Measurements from ENCODE around the gene CENPU. TPM values are rescaled to one million over a fixed set of nuclear protein-coding genes. Genes with fewer than 3 reads are reported as not detected.

The CENPU gene
- polyA plus RNA-seq, 1 donor from 2014 or later, result 13.0 TPM

DNA sequence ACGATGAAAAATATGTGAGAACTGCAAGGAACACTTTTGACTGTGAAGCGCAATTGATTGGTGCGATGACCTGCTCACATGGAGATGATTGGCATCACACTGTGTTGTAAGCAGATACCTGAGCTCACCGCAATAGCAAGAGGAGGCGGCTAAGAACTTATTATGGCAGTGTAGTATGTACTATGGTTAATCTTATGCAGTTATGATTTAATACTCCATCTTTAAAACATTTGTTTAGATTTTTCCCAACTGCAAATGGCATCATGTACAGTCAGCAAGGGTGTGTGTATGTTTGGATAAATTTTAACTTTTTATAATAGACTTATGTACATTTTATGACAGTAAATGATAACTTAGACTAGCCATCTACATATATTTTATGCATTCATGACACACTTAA lies 58.9 kb downstream of the CENPU start:
- no peak overlapping the region for H3K27ac ChIP-seq (ENCODE audit: low read length)
- no peak for TF ChIP-seq RAD21 (conservative IDR thresholded peaks at IDR 0.05)
- TF ChIP-seq EP300 (conservative IDR thresholded peaks at IDR 0.05; ENCODE audit: poor library complexity, severe bottlenecking), result no peak
- no peak for TF ChIP-seq TAF1 (IDR thresholded peaks at IDR 0.05; ENCODE audit: low read depth)
- TF ChIP-seq SMC3 (conservative IDR thresholded peaks at IDR 0.05; ENCODE audit: poor library complexity), result no peak
- TF ChIP-seq, protein P1, sequence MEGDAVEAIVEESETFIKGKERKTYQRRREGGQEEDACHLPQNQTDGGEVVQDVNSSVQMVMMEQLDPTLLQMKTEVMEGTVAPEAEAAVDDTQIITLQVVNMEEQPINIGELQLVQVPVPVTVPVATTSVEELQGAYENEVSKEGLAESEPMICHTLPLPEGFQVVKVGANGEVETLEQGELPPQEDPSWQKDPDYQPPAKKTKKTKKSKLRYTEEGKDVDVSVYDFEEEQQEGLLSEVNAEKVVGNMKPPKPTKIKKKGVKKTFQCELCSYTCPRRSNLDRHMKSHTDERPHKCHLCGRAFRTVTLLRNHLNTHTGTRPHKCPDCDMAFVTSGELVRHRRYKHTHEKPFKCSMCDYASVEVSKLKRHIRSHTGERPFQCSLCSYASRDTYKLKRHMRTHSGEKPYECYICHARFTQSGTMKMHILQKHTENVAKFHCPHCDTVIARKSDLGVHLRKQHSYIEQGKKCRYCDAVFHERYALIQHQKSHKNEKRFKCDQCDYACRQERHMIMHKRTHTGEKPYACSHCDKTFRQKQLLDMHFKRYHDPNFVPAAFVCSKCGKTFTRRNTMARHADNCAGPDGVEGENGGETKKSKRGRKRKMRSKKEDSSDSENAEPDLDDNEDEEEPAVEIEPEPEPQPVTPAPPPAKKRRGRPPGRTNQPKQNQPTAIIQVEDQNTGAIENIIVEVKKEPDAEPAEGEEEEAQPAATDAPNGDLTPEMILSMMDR (IDR thresholded peaks at IDR 0.05; ENCODE audit: poor library complexity, severe bottlenecking), result no peak
- TF ChIP-seq POLR2AphosphoS5 (IDR thresholded peaks at IDR 0.05), result no peak
- no peak for TF ChIP-seq MXI1 (conservative IDR thresholded peaks at IDR 0.05; ENCODE audit: poor library complexity, severe bottlenecking)
- TF ChIP-seq EZH2 (IDR thresholded peaks at IDR 0.05; ENCODE audit: borderline replicate concordance, insufficient read depth, low read length, poor library complexity, severe bottlenecking), result no peak
- TF ChIP-seq, protein P2, sequence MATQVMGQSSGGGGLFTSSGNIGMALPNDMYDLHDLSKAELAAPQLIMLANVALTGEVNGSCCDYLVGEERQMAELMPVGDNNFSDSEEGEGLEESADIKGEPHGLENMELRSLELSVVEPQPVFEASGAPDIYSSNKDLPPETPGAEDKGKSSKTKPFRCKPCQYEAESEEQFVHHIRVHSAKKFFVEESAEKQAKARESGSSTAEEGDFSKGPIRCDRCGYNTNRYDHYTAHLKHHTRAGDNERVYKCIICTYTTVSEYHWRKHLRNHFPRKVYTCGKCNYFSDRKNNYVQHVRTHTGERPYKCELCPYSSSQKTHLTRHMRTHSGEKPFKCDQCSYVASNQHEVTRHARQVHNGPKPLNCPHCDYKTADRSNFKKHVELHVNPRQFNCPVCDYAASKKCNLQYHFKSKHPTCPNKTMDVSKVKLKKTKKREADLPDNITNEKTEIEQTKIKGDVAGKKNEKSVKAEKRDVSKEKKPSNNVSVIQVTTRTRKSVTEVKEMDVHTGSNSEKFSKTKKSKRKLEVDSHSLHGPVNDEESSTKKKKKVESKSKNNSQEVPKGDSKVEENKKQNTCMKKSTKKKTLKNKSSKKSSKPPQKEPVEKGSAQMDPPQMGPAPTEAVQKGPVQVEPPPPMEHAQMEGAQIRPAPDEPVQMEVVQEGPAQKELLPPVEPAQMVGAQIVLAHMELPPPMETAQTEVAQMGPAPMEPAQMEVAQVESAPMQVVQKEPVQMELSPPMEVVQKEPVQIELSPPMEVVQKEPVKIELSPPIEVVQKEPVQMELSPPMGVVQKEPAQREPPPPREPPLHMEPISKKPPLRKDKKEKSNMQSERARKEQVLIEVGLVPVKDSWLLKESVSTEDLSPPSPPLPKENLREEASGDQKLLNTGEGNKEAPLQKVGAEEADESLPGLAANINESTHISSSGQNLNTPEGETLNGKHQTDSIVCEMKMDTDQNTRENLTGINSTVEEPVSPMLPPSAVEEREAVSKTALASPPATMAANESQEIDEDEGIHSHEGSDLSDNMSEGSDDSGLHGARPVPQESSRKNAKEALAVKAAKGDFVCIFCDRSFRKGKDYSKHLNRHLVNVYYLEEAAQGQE (IDR thresholded peaks at IDR 0.05; ENCODE audit: borderline replicate concordance), result no peak
- no peak overlapping the region for H2AFZ ChIP-seq (ENCODE audit: low read depth, low read length)
- H3F3A ChIP-seq (ENCODE audit: insufficient read depth, low read length, poor library complexity, severe bottlenecking), result no peaks in the 10 kb centered on the region
- H3K9ac ChIP-seq (ENCODE audit: low read length), result no peak overlapping the region
- H3K4me2 ChIP-seq (ENCODE audit: low read length), result no peak overlapping the region
- H3K9me3 ChIP-seq (ENCODE audit: low read length), result no peaks in the 10 kb centered on the region
- H3K4me3 ChIP-seq (ENCODE audit: low read length), result no peak overlapping the region
- no peaks in the 10 kb centered on the region for H3K27me3 ChIP-seq (ENCODE audit: insufficient read depth, low read depth, low read length)
- no peaks in the 10 kb centered on the region for H3K36me3 ChIP-seq (ENCODE audit: insufficient read depth, low read length)
- no peaks in the 10 kb centered on the region for H4K20me1 ChIP-seq (ENCODE audit: insufficient read depth)
- H3K9me2 ChIP-seq (ENCODE audit: insufficient read depth, low read length), result no peaks in the 10 kb centered on the region
- no peaks in the 10 kb centered on the region for H3K79me2 ChIP-seq (replicated peaks; ENCODE audit: insufficient read depth, low read length)

- Histone ChIP-seq H3K9me2 (ENCODE audit: insufficient read depth, low read length) (no peaks in the 10 kb centered on the region), H3K4me3 (ENCODE audit: low read length) (no peak overlapping the region), H3K9ac (ENCODE audit: low read length) (no peak overlapping the region), H4K20me1 (ENCODE audit: insufficient read depth) (no peaks in the 10 kb centered on the region), H3K4me2 (ENCODE audit: low read length) (no peak overlapping the region), H2AFZ (ENCODE audit: low read depth, low read length) (no peak overlapping the region), H3K79me2 (replicated peaks; ENCODE audit: insufficient read depth, low read length) (no peaks in the 10 kb centered on the region), H3K36me3 (ENCODE audit: insufficient read depth, low read length) (no peaks in the 10 kb centered on the region), H3K9me3 (ENCODE audit: low read length) (no peaks in the 10 kb centered on the region), H3K27me3 (ENCODE audit: insufficient read depth, low read depth, low read length) (no peaks in the 10 kb centered on the region), H3F3A (ENCODE audit: insufficient read depth, low read length, poor library complexity, severe bottlenecking) (no peaks in the 10 kb centered on the region), H3K27ac (ENCODE audit: low read length) (no peak overlapping the region)
- TF ChIP-seq POLR2AphosphoS5 (IDR thresholded peaks at IDR 0.05) (no peak), EP300 (conservative IDR thresholded peaks at IDR 0.05; ENCODE audit: poor library complexity, severe bottlenecking) (no peak), SMC3 (conservative IDR thresholded peaks at IDR 0.05; ENCODE audit: poor library complexity) (no peak), MXI1 (conservative IDR thresholded peaks at IDR 0.05; ENCODE audit: poor library complexity, severe bottlenecking) (no peak), EZH2 (IDR thresholded peaks at IDR 0.05; ENCODE audit: borderline replicate concordance, insufficient read depth, low read length, poor library complexity, severe bottlenecking) (no peak), TAF1 (IDR thresholded peaks at IDR 0.05; ENCODE audit: low read depth) (no peak)
- TF ChIP-seq, protein P2 (IDR thresholded peaks at IDR 0.05; ENCODE audit: borderline replicate concordance), result no peak
- TF ChIP-seq, protein P1 (IDR thresholded peaks at IDR 0.05; ENCODE audit: poor library complexity, severe bottlenecking), result no peak
These were observed 59.9 kb downstream of the CENPU start for GRCh38 chr4:184674011-184674410.
